CD4-positive, alpha-beta T cell treated with Interleukin-17A for 1 hour (primary cell): ENCODE results near the gene OSGIN1.

Experiments
- DNase-seq: peaks from one replicate; pipeline ENCODE4 v3.0.0-alpha.2; 2020

OSGIN1 gene

GRCh38 chr16:83952940-83953795 is at the start of gene OSGIN1:
Gene OSGIN1 (plus strand): TSS chr16:83953240. CDS start chr16:83957672, 4,432 bp downstream.
- DNase-seq = peak; percentile 39

- DNase-seq = no peak
Measured at GRCh38 chr16:83903751-83904150, 49.3 kb upstream of the OSGIN1 start.

GRCh38 chr16:83906683-83907082 is 46.4 kb upstream of the OSGIN1 start:
- no peak for DNase-seq

GRCh38 chr16:83907111-83907510 is 45.9 kb upstream of the OSGIN1 start:
- DNase-seq = no peak

- DNase-seq = no peak
Measured at GRCh38 chr16:83907631-83908250, 45.3 kb upstream of the OSGIN1 start.

- DNase-seq = no peak
Measured at GRCh38 chr16:83908798-83909197, 44.2 kb upstream of the OSGIN1 start.

- DNase-seq = no peak
Measured at GRCh38 chr16:83911290-83911689, 41.8 kb upstream of the OSGIN1 start.

- DNase-seq = no peak
Measured at GRCh38 chr16:83912519-83913244, 40.4 kb upstream of the OSGIN1 start.

GRCh38 chr16:83913245-83913633 is 39.8 kb upstream of the OSGIN1 start:
- no peak for DNase-seq

- DNase-seq = no peak
Measured at GRCh38 chr16:83914091-83914710, 38.8 kb upstream of the OSGIN1 start.

GRCh38 chr16:83915081-83915480 is 38.0 kb upstream of the OSGIN1 start:
- no peak for DNase-seq

- no peak for DNase-seq
Measured at GRCh38 chr16:83915491-83915890, 37.5 kb upstream of the OSGIN1 start.

GRCh38 chr16:83917152-83918120 is 35.6 kb upstream of the OSGIN1 start:
- DNase-seq = no peak

GRCh38 chr16:83920894-83921491 is 32.0 kb upstream of the OSGIN1 start:
- no peak for DNase-seq

GRCh38 chr16:83923581-83924365 is 29.3 kb upstream of the OSGIN1 start:
- no peak for DNase-seq

- no peak for DNase-seq
Measured at GRCh38 chr16:83924686-83925085, 28.4 kb upstream of the OSGIN1 start.

GRCh38 chr16:83925095-83925905 is 27.7 kb upstream of the OSGIN1 start:
- DNase-seq = no peak

- no peak for DNase-seq
Measured at GRCh38 chr16:83925957-83926725, 26.9 kb upstream of the OSGIN1 start.
